ENCODE measurements around the gene KHDRBS1. TPM values are rescaled to one million over a fixed set of nuclear protein-coding genes. Genes with fewer than 3 reads are reported as not detected.
A peak's percentile ranks its signal among the peaks of the same experiment; 100 is the strongest.

The KHDRBS1 gene
- total and polyA plus RNA-seq, 4 donors, result 14.6 to 37.6 (median 24.5) TPM

DNA sequence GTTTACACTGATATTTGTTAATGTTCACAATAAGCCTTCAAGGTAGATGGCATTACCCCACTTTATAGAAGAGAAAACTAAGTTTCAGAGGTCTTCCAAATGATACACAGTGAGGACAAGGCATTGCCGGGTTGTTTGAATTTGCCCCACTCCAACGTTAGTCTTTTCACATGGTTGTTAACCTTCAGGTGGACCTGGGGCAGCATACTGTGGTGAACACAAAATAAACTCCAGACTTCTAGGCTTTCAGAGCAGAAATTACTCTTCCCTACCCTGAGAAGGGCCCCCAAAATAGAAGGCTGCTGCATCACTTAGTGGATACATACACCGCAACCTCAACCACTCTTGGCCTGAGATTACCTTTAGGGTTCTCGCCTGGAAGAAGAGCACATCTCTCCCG lies 3.4 kb upstream of the KHDRBS1 start:
- Histone ChIP-seq H3K36me3 (ENCODE audit: control insufficient read depth in 4 of 4, insufficient read depth in 3 of 4, low read depth in 1 of 4, low read length in 3 of 4) (no peaks in the 10 kb centered on the region), H3K9ac (ENCODE audit: low read depth in 1 of 2, low read length in 2 of 2) (no peak overlapping the region), H3K27me3 (ENCODE audit: control insufficient read depth in 4 of 4, insufficient read depth in 4 of 4, low read length in 3 of 4) (no peaks in the 10 kb centered on the region), H3K27ac (ENCODE audit: low read depth in 1 of 2, low read length in 2 of 2) (no peak overlapping the region), H3K4me3 (ENCODE audit: low read depth in 1 of 3, low read length in 3 of 3) (no peak overlapping the region), H3K4me1 (ENCODE audit: control insufficient read depth in 4 of 4, insufficient read depth in 4 of 4, low read length in 3 of 4) (peaks cover 0 to 18% (median 3%) of the 10 kb centered on the region in 4 donors), H3K9me3 (ENCODE audit: control insufficient read depth in 4 of 4, low read length in 3 of 4) (no peaks in the 10 kb centered on the region)
- WGBS, result 87% methylated on average over 5 of the region's 5 CpGs
- DNase-seq (ENCODE audit: low spot score), result no peak
- TF ChIP-seq, protein P1, sequence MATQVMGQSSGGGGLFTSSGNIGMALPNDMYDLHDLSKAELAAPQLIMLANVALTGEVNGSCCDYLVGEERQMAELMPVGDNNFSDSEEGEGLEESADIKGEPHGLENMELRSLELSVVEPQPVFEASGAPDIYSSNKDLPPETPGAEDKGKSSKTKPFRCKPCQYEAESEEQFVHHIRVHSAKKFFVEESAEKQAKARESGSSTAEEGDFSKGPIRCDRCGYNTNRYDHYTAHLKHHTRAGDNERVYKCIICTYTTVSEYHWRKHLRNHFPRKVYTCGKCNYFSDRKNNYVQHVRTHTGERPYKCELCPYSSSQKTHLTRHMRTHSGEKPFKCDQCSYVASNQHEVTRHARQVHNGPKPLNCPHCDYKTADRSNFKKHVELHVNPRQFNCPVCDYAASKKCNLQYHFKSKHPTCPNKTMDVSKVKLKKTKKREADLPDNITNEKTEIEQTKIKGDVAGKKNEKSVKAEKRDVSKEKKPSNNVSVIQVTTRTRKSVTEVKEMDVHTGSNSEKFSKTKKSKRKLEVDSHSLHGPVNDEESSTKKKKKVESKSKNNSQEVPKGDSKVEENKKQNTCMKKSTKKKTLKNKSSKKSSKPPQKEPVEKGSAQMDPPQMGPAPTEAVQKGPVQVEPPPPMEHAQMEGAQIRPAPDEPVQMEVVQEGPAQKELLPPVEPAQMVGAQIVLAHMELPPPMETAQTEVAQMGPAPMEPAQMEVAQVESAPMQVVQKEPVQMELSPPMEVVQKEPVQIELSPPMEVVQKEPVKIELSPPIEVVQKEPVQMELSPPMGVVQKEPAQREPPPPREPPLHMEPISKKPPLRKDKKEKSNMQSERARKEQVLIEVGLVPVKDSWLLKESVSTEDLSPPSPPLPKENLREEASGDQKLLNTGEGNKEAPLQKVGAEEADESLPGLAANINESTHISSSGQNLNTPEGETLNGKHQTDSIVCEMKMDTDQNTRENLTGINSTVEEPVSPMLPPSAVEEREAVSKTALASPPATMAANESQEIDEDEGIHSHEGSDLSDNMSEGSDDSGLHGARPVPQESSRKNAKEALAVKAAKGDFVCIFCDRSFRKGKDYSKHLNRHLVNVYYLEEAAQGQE (IDR thresholded peaks at IDR 0.05), result no peak
- no peak for TF ChIP-seq FOXA1 (IDR thresholded peaks at IDR 0.05)
- TF ChIP-seq, protein P2, sequence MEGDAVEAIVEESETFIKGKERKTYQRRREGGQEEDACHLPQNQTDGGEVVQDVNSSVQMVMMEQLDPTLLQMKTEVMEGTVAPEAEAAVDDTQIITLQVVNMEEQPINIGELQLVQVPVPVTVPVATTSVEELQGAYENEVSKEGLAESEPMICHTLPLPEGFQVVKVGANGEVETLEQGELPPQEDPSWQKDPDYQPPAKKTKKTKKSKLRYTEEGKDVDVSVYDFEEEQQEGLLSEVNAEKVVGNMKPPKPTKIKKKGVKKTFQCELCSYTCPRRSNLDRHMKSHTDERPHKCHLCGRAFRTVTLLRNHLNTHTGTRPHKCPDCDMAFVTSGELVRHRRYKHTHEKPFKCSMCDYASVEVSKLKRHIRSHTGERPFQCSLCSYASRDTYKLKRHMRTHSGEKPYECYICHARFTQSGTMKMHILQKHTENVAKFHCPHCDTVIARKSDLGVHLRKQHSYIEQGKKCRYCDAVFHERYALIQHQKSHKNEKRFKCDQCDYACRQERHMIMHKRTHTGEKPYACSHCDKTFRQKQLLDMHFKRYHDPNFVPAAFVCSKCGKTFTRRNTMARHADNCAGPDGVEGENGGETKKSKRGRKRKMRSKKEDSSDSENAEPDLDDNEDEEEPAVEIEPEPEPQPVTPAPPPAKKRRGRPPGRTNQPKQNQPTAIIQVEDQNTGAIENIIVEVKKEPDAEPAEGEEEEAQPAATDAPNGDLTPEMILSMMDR (IDR thresholded peaks at IDR 0.05; ENCODE audit: low read depth, low read length, missing input control), result no peak
- TF ChIP-seq, protein P3, sequence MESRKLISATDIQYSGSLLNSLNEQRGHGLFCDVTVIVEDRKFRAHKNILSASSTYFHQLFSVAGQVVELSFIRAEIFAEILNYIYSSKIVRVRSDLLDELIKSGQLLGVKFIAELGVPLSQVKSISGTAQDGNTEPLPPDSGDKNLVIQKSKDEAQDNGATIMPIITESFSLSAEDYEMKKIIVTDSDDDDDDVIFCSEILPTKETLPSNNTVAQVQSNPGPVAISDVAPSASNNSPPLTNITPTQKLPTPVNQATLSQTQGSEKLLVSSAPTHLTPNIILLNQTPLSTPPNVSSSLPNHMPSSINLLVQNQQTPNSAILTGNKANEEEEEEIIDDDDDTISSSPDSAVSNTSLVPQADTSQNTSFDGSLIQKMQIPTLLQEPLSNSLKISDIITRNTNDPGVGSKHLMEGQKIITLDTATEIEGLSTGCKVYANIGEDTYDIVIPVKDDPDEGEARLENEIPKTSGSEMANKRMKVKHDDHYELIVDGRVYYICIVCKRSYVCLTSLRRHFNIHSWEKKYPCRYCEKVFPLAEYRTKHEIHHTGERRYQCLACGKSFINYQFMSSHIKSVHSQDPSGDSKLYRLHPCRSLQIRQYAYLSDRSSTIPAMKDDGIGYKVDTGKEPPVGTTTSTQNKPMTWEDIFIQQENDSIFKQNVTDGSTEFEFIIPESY (IDR thresholded peaks at IDR 0.05), result no peak
- TF ChIP-seq JUND (IDR thresholded peaks at IDR 0.05), result no peak
- no peak for TF ChIP-seq YY1 (IDR thresholded peaks at IDR 0.05)
- TF ChIP-seq HNF4G (IDR thresholded peaks at IDR 0.05), result no peak
- no peak for TF ChIP-seq TAF1 (conservative IDR thresholded peaks at IDR 0.05)
- no peak for TF ChIP-seq NR2F2 (IDR thresholded peaks at IDR 0.05)
- TF ChIP-seq HNF4A (conservative IDR thresholded peaks at IDR 0.05), result no peak
- TF ChIP-seq, protein P4, sequence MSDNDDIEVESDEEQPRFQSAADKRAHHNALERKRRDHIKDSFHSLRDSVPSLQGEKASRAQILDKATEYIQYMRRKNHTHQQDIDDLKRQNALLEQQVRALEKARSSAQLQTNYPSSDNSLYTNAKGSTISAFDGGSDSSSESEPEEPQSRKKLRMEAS (IDR thresholded peaks at IDR 0.05), result no peak
- TF ChIP-seq RAD21 (IDR thresholded peaks at IDR 0.05), result no peak
- TF ChIP-seq RXRA (IDR thresholded peaks at IDR 0.05), result no peak

DNA sequence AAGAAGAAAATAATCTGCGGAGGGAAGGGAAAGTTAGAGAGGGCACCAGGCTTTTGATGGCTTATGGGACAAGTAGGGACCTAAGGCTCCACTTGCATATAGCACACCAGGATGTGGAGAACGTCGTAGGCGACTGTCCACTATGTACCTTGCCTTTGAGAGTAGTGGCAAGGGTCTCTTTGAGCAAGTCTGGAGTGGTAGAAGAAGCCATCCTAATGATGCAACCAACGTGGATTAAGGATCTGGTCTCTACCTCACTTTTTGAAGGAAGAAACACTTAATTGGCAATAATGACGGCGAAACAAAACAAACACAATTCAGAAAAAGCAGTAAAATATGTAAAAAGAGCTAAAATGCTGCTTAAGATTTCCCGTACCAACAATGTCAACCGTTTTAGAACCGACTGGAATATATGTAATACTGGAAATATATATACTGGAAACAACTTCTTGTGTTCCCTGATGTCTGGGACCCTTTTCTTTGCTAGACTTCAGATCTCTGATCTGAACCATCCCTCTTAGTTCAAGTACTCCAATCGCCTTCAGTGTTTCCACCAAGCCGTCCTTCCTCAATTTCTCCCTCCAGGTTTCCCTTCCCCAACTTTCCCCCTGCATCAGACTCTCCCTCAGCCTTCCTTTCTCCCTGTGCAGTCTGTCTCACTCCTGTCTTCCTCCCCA lies 821 bp upstream of the KHDRBS1 start:
- Histone ChIP-seq H3K9ac (ENCODE audit: low read depth in 1 of 2, low read length in 2 of 2) (peak overlapping the region; percentile 59 to 66), H3K4me1 (ENCODE audit: control insufficient read depth in 4 of 4, insufficient read depth in 4 of 4, low read length in 3 of 4) (peaks cover 2 to 27% (median 12%) of the 10 kb centered on the region in 4 donors), H3K36me3 (ENCODE audit: control insufficient read depth in 4 of 4, insufficient read depth in 3 of 4, low read depth in 1 of 4, low read length in 3 of 4) (no peaks in the 10 kb centered on the region), H3K27ac (ENCODE audit: low read depth in 1 of 2, low read length in 2 of 2) (peak overlapping the region; percentile 88 to 94), H3K9me3 (ENCODE audit: control insufficient read depth in 4 of 4, low read length in 3 of 4) (no peaks in the 10 kb centered on the region), H3K4me3 (ENCODE audit: low read depth in 1 of 3, low read length in 3 of 3) (peak overlapping the region; percentile 68 to 96 (median 69)), H3K27me3 (ENCODE audit: control insufficient read depth in 4 of 4, insufficient read depth in 4 of 4, low read length in 3 of 4) (no peaks in the 10 kb centered on the region)
- 65% methylated on average over 12 of the region's 12 CpGs for WGBS
- TF ChIP-seq, protein P5, sequence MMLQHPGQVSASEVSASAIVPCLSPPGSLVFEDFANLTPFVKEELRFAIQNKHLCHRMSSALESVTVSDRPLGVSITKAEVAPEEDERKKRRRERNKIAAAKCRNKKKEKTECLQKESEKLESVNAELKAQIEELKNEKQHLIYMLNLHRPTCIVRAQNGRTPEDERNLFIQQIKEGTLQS (IDR thresholded peaks at IDR 0.05), result no peak
- TF ChIP-seq YY1 (IDR thresholded peaks at IDR 0.05) (no peak), NR2F2 (IDR thresholded peaks at IDR 0.05) (peak; percentile 5), TAF1 (conservative IDR thresholded peaks at IDR 0.05) (no peak)
- TF ChIP-seq, protein P1 (IDR thresholded peaks at IDR 0.05), result no peak
- TF ChIP-seq, protein P4 (IDR thresholded peaks at IDR 0.05), result no peak
- DNase-seq (ENCODE audit: low spot score), result no peak

Data from liver (tissue), 9 donors.